ENCODE data around the gene BRPF1.

The BRPF1 gene

DNA sequence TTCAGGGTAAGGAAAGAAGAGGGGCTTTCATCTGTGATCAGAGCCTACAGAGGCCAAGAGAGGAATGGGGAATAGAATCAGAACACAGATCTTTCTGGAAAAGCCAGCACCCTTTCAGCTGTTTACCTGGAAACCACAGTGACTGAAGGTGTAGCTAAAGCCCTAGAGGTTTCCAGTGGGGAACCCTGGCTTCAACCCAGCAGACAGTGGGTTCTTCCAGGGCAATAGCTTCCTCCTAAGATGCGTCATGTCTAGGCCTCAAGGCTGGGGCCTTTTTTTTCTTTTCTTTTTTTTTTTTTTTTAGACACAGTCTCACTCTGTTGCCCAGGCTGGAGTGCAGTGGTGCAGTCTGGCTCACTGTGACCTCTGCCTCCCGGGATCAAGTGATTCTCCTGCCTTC is 31.0 kb upstream of the BRPF1 start:
- H3F3A ChIP-seq (ENCODE audit: insufficient read depth): no peaks in the 10 kb centered on the region
- TF ChIP-seq EZH2phosphoT487 (conservative IDR thresholded peaks at IDR 0.05; ENCODE audit: low read length): no peak
- TF ChIP-seq CTCF (IDR thresholded peaks at IDR 0.05; ENCODE audit: insufficient read depth, low read length, poor library complexity, severe bottlenecking): no peak
- H3K9ac ChIP-seq (ENCODE audit: low read length): no peak overlapping the region
- no peak overlapping the region for H3K27ac ChIP-seq (ENCODE audit: low read depth, low read length)
- H3K79me2 ChIP-seq (ENCODE audit: insufficient read depth, low read length): no peaks in the 10 kb centered on the region
- H2AFZ ChIP-seq (ENCODE audit: low read depth, low read length, severe bottlenecking): no peak overlapping the region
- H3K36me3 ChIP-seq (ENCODE audit: low read length): no peaks in the 10 kb centered on the region
- no peaks in the 10 kb centered on the region for H3K9me3 ChIP-seq (ENCODE audit: insufficient read depth, low read length)
- no peak overlapping the region for H3K4me2 ChIP-seq (ENCODE audit: low read depth, low read length, poor library complexity, severe bottlenecking)
- H3K9me2 ChIP-seq (replicated peaks; ENCODE audit: insufficient read depth, low read length): no peaks in the 10 kb centered on the region
- H3K4me3 ChIP-seq (ENCODE audit: insufficient read depth, low read length, poor library complexity, severe bottlenecking): no peak overlapping the region
- no peaks in the 10 kb centered on the region for H3K27me3 ChIP-seq (ENCODE audit: low read length)
- H4K20me1 ChIP-seq (ENCODE audit: low read depth, low read length): no peaks in the 10 kb centered on the region

DNA sequence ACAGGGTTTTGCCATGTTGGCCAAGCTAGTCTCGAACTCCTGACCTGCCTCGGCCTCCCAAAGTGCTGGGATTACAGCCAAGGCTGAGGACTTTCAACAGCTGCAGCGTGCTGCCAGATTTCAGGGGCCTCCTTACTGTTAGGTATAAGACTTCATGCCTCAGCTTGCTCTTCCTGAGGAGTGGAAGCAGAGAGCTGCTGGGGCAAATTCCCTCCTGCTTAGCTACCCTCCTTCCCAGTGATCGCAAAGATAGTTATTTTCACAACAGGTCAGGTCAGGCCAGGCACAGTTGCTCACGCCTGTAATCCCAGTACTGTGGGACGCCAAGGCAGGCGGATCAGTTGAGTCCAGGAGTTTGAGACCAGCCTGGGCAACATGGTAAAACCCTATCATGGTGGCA is 30.5 kb upstream of the BRPF1 start:
- Histone ChIP-seq H3F3A (ENCODE audit: insufficient read depth) (no peaks in the 10 kb centered on the region), H3K79me2 (ENCODE audit: insufficient read depth, low read length) (no peaks in the 10 kb centered on the region), H3K27me3 (ENCODE audit: low read length) (no peaks in the 10 kb centered on the region), H3K4me2 (ENCODE audit: low read depth, low read length, poor library complexity, severe bottlenecking) (no peak overlapping the region), H3K36me3 (ENCODE audit: low read length) (no peaks in the 10 kb centered on the region), H4K20me1 (ENCODE audit: low read depth, low read length) (no peaks in the 10 kb centered on the region), H3K9me2 (replicated peaks; ENCODE audit: insufficient read depth, low read length) (no peaks in the 10 kb centered on the region), H3K9me3 (ENCODE audit: insufficient read depth, low read length) (no peaks in the 10 kb centered on the region), H3K27ac (ENCODE audit: low read depth, low read length) (no peak overlapping the region), H3K4me3 (ENCODE audit: insufficient read depth, low read length, poor library complexity, severe bottlenecking) (no peak overlapping the region), H3K9ac (ENCODE audit: low read length) (no peak overlapping the region), H2AFZ (ENCODE audit: low read depth, low read length, severe bottlenecking) (no peak overlapping the region)
- TF ChIP-seq EZH2phosphoT487 (conservative IDR thresholded peaks at IDR 0.05; ENCODE audit: low read length) (no peak), CTCF (IDR thresholded peaks at IDR 0.05; ENCODE audit: insufficient read depth, low read length, poor library complexity, severe bottlenecking) (no peak)

GRCh38 chr3:9701711-9702110 is 29.8 kb upstream of the BRPF1 start:
- H4K20me1 ChIP-seq (ENCODE audit: low read depth, low read length): no peaks in the 10 kb centered on the region
- H3K27me3 ChIP-seq (ENCODE audit: low read length): no peaks in the 10 kb centered on the region
- no peaks in the 10 kb centered on the region for H3K79me2 ChIP-seq (ENCODE audit: insufficient read depth, low read length)
- no peaks in the 10 kb centered on the region for H3K36me3 ChIP-seq (ENCODE audit: low read length)
- no peaks in the 10 kb centered on the region for H3K9me2 ChIP-seq (replicated peaks; ENCODE audit: insufficient read depth, low read length)
- H2AFZ ChIP-seq (ENCODE audit: low read depth, low read length, severe bottlenecking): no peak overlapping the region
- H3K4me3 ChIP-seq (ENCODE audit: insufficient read depth, low read length, poor library complexity, severe bottlenecking): no peak overlapping the region
- H3F3A ChIP-seq (ENCODE audit: insufficient read depth): no peaks in the 10 kb centered on the region
- H3K9ac ChIP-seq (ENCODE audit: low read length): no peak overlapping the region
- H3K9me3 ChIP-seq (ENCODE audit: insufficient read depth, low read length): no peaks in the 10 kb centered on the region
- TF ChIP-seq CTCF (IDR thresholded peaks at IDR 0.05; ENCODE audit: insufficient read depth, low read length, poor library complexity, severe bottlenecking): no peak
- TF ChIP-seq EZH2phosphoT487 (conservative IDR thresholded peaks at IDR 0.05; ENCODE audit: low read length): no peak
- H3K4me2 ChIP-seq (ENCODE audit: low read depth, low read length, poor library complexity, severe bottlenecking): no peak overlapping the region
- H3K27ac ChIP-seq (ENCODE audit: low read depth, low read length): no peak overlapping the region

DNA sequence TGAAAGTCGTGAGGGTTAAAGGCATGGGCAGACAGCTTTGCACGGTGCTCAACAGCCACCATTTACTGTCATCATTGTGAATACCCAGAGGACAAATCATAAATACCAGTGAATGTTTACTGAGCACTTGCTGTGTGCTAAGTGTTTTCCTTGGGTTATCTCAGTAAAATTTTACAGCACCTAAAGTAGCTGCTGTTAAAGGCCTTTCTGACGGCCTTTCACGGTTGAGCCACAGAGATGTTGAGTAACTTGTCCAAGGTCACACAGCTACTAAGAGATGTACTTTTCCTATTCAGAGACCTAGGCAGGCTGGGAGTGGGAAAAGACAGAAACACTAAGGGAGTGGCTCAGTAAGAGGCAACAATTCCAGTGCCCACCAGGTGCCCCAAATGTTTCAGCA is 28.3 kb upstream of the BRPF1 start:
- H2AFZ ChIP-seq (ENCODE audit: low read depth, low read length, severe bottlenecking): no peak overlapping the region
- no peaks in the 10 kb centered on the region for H3K79me2 ChIP-seq (ENCODE audit: insufficient read depth, low read length)
- TF ChIP-seq EZH2phosphoT487 (conservative IDR thresholded peaks at IDR 0.05; ENCODE audit: low read length) (no peak), CTCF (IDR thresholded peaks at IDR 0.05; ENCODE audit: insufficient read depth, low read length, poor library complexity, severe bottlenecking) (no peak)
- H3K9me3 ChIP-seq (ENCODE audit: insufficient read depth, low read length): no peaks in the 10 kb centered on the region
- H3K9ac ChIP-seq (ENCODE audit: low read length): no peak overlapping the region
- H4K20me1 ChIP-seq (ENCODE audit: low read depth, low read length): no peaks in the 10 kb centered on the region
- H3K9me2 ChIP-seq (replicated peaks; ENCODE audit: insufficient read depth, low read length): no peaks in the 10 kb centered on the region
- H3K27me3 ChIP-seq (ENCODE audit: low read length): no peaks in the 10 kb centered on the region
- no peaks in the 10 kb centered on the region for H3K36me3 ChIP-seq (ENCODE audit: low read length)
- H3F3A ChIP-seq (ENCODE audit: insufficient read depth): no peaks in the 10 kb centered on the region
- H3K4me3 ChIP-seq (ENCODE audit: insufficient read depth, low read length, poor library complexity, severe bottlenecking): no peak overlapping the region
- no peak overlapping the region for H3K4me2 ChIP-seq (ENCODE audit: low read depth, low read length, poor library complexity, severe bottlenecking)
- H3K27ac ChIP-seq (ENCODE audit: low read depth, low read length): no peak overlapping the region
